HepG2 (cell line): ENCODE results near the gene GABBR2. TPM values are rescaled to one million over a fixed set of nuclear protein-coding genes. Genes with fewer than 3 reads are reported as not detected.

ENCODE experiments used
- ATAC-seq: fragments of 200-7000 bp; cut with Tn5 transposase; 3 replicates; pipeline ENCODE4 v1.9.1; 2020; ENCODE audit warnings: mild to moderate bottlenecking, moderate library complexity
- BruUV-seq: library from RNA; stranded (reverse); fragments of 400-500 nt; replicated peaks from 2 replicates; lab custom pipeline; 2021; lab: Mats Ljungman, UMichigan
- CTCF ChIA-PET: fragments of 300-600 bp; formaldehyde crosslinking; extraction: SDS; loops from one replicate; lab custom pipeline; 2021; ENCODE audit warnings: low total read pairs, inconsistent platforms, low intra/inter-chr PET ratio; lab: Yijun Ruan, JAX
- POLR2A ChIA-PET: fragments of 350-600 bp; sonication (Branson Sonifier 250); formaldehyde crosslinking; loops from one replicate; lab custom pipeline; 2020; ENCODE audit warnings: antibody characterized with exemption, inconsistent platforms; lab: Yijun Ruan, JAX
- DNase-seq: peaks from one replicate; pipeline ENCODE4 v3.0.0-alpha.2; 2015; ENCODE audit warnings: low spot score
- FAIRE-seq: peaks from 3 replicates; lab custom pipeline; 2011; peaks lifted over from hg19 to GRCh38; lab: Jason Lieb, UNC
- H2AFZ ChIP-seq: one replicate; pipeline ENCODE4 v1.6.1; 2011; ENCODE audit warnings: low read length, inconsistent platforms
- H3K27ac ChIP-seq: fragments of 300-600 bp; 3 replicates; pipeline ENCODE4 v1.8.0; 2011; ENCODE audit warnings: mixed run types, mild to moderate bottlenecking, mixed read lengths, low read length, inconsistent platforms; ENCODE audit not compliant: insufficient read depth; ENCODE audit errors: extremely low read length
- H3K27me3 ChIP-seq, 2 experiments: fragments of 200-600 bp in 1 of 2; 2 replicates in 1 of 2; 3 replicates in 1 of 2; pipeline versions ENCODE4 v1.6.0 to v1.8.0; 2011; ENCODE audit warnings: low read length in 2 of 2, mild to moderate bottlenecking in 2 of 2, moderate library complexity in 2 of 2, inconsistent platforms in 1 of 2; ENCODE audit not compliant: insufficient read depth in 2 of 2, control insufficient read depth in 1 of 2
- H3K36me3 ChIP-seq, 2 experiments: fragments of 200-600 bp in 1 of 2; replicated peaks in 1 of 2; 2 replicates in 1 of 2; 3 replicates in 1 of 2; pipeline versions ENCODE4 v1.5.1 to v1.8.0; 2011; ENCODE audit warnings: low read length in 2 of 2, inconsistent platforms in 1 of 2; ENCODE audit not compliant: insufficient read depth in 2 of 2, control insufficient read depth in 1 of 2
- H3K4me1 ChIP-seq: 2 replicates; pipeline ENCODE4 v1.5.1; 2012; ENCODE audit warnings: low read length, inconsistent platforms; ENCODE audit not compliant: insufficient read depth
- H3K4me2 ChIP-seq: 2 replicates; pipeline ENCODE4 v1.6.0; 2011; ENCODE audit warnings: low read depth, low read length, inconsistent platforms
- H3K4me3 ChIP-seq, 3 experiments: fragments of 200-600 bp in 1 of 3; sonication (generic), shearing (Covaris generic) in 1 of 3; replicated peaks in 1 of 3; 2 replicates each; pipeline ENCODE4 v1.5.1; 2011 to 2016; ENCODE audit warnings: low read length in 3 of 3, inconsistent platforms in 2 of 3, low read depth in 2 of 3, mild to moderate bottlenecking in 2 of 3, control low read depth in 1 of 3, mixed read lengths in 1 of 3; ENCODE audit not compliant: insufficient read depth in 1 of 3
- H3K79me2 ChIP-seq: one replicate; pipeline ENCODE4 v1.6.1; 2011; ENCODE audit warnings: low read length, inconsistent platforms; ENCODE audit not compliant: insufficient read depth
- H3K9ac ChIP-seq: 2 replicates; pipeline ENCODE4 v1.6.0; 2011; ENCODE audit warnings: mild to moderate bottlenecking, low read depth, low read length, inconsistent platforms; ENCODE audit not compliant: insufficient read depth
- H3K9me3 ChIP-seq: 2 replicates; pipeline ENCODE4 v1.5.1; 2012; ENCODE audit warnings: mild to moderate bottlenecking, low read length
- H4K20me1 ChIP-seq: 2 replicates; pipeline ENCODE4 v1.6.0; 2011; ENCODE audit warnings: inconsistent platforms, mild to moderate bottlenecking, low read length, moderate library complexity; ENCODE audit not compliant: insufficient read depth
- GABPA ChIP-seq, 2 experiments: IDR thresholded peaks; 2 replicates each; pipeline ENCODE4 v1.6.1; 2011 to 2016; ENCODE audit warnings: low read depth in 2 of 2, low read length in 1 of 2, missing biosample characterization in 1 of 2, missing genetic modification characterization in 1 of 2
- KDM5A ChIP-seq: fragments of 200-600 bp; sonication (generic); IDR thresholded peaks from 2 replicates; pipeline ENCODE4 v1.7.0; 2018; ENCODE audit warnings: antibody characterized with exemption, mild to moderate bottlenecking, low read length, borderline replicate concordance
- PAX8 ChIP-seq: sonication (generic); formaldehyde crosslinking; IDR thresholded peaks from 2 replicates; pipeline ENCODE4 v1.8.0; 2022; ENCODE audit warnings: mild to moderate bottlenecking, missing genetic modification reagents, borderline replicate concordance
- ZNF12 ChIP-seq: sonication (generic); formaldehyde crosslinking; IDR thresholded peaks from 2 replicates; pipeline ENCODE4 v1.5.0; 2020; ENCODE audit warnings: missing genetic modification reagents
- ZNF280D ChIP-seq: sonication (generic); formaldehyde crosslinking; IDR thresholded peaks from 2 replicates; pipeline ENCODE4 v1.5.1; 2020; ENCODE audit warnings: mild to moderate bottlenecking, missing genetic modification reagents
- ZNF282 ChIP-seq: fragments of 450-650 bp; IDR thresholded peaks from 2 replicates; pipeline ENCODE4 v1.6.1; 2018; ENCODE audit not compliant: partially characterized antibody
- WGBS: methylation state at CpG from one replicate; pipeline ENCODE4 v1.1.6; 2017; ENCODE audit warnings: low lambda C conversion rate; 5-methylcytosine and 5-hydroxymethylcytosine counted together
- in situ Hi-C: cut with HindIII; loops from 2 replicates; pipeline ENCODE4 v1.10.0; 2017; ENCODE audit warnings: low pct_unique_long_range_greater_than_20kb; ENCODE audit not compliant: extremely low pct_ligation_motif_present
- intact Hi-C: fragments of 100-400 bp; cut with micrococcal nuclease; formaldehyde crosslinking; loops from one replicate; pipeline ENCODE4 v1.10.0; 2022; ENCODE audit not compliant: unreplicated experiment
- polyA plus RNA-seq, 8 experiments: library from polyadenylated mRNA; depleted of rRNA in 3 of 8; stranded (reverse) in 7 of 8; unstranded in 1 of 8; fragments of >200 nt; fragmentation: Illumina TruSeq in 4 of 8; extraction: Trizol in 4 of 8; gene quantifications; 2 replicates each; pipeline versions ENCODE4 v1.2.1 to v1.2.3, GENCODE V29; 2011 to 2016; ENCODE audit warnings: low read depth in 4 of 8, missing spikeins in 1 of 8, mixed read lengths in 1 of 8; ENCODE audit not compliant: insufficient read depth in 1 of 8
- total RNA-seq, 5 experiments: library from RNA; depleted of rRNA; stranded (reverse); fragments of >200 nt; fragmentation: Illumina TruSeq; extraction: Trizol; gene quantifications; 2 replicates each; pipeline ENCODE4 v1.2.3, GENCODE V29; 2016; ENCODE audit warnings: low read depth in 1 of 5

The GABBR2 gene
- total and polyA plus RNA-seq, 2 of the 13 experiments (the other 11 are each of a cell fraction or from before 2014, with no cell fraction given), result 0.02 TPM; not detected in 1

- BruUV-seq, result no TSS peak
- no peak overlapping the region for H3K27ac ChIP-seq
- ATAC-seq, result no peak
- no peak overlapping the region for H2AFZ ChIP-seq
- 3% methylated on average over 4 of the region's 4 CpGs for WGBS
- no peaks in the 10 kb centered on the region for H3K9me3 ChIP-seq
- H3K9ac ChIP-seq, result no peak overlapping the region
- TF ChIP-seq ZNF12 (CRISPR knock-in tag) (no peak), GABPA (IDR thresholded peaks at IDR 0.05; ENCODE audit: low read depth, low read length) (no peak), GABPA (CRISPR knock-in tag; IDR thresholded peaks at IDR 0.05; ENCODE audit: low read depth) (no peak), ZNF280D (CRISPR knock-in tag) (no peak), PAX8 (no peak), KDM5A (no peak), ZNF282 (no peak)
- ChIA-PET POLR2A (no interaction called here), CTCF (no interaction called here)
- H3K4me2 ChIP-seq, result no peak overlapping the region
- no peaks in the 10 kb centered on the region for H3K4me1 ChIP-seq
- no peak overlapping the region for H3K4me3 ChIP-seq
- intact Hi-C loops, result no loop called here
- no peaks in the 10 kb centered on the region; a peak in 1 of 5 replicates for H3K27me3 ChIP-seq
- H3K36me3 ChIP-seq, result no peaks in the 10 kb centered on the region
- in situ Hi-C loops, result no loop called here
- no peaks in the 10 kb centered on the region for H4K20me1 ChIP-seq
- FAIRE-seq, result no peak
- DNase-seq, result no peak
- H3K79me2 ChIP-seq, result no peaks in the 10 kb centered on the region
Observed at GRCh38 chr9:98437458-98438034, 271.2 kb downstream of the GABBR2 start.
